ENCODE results near the gene OTOGL.

DNA sequence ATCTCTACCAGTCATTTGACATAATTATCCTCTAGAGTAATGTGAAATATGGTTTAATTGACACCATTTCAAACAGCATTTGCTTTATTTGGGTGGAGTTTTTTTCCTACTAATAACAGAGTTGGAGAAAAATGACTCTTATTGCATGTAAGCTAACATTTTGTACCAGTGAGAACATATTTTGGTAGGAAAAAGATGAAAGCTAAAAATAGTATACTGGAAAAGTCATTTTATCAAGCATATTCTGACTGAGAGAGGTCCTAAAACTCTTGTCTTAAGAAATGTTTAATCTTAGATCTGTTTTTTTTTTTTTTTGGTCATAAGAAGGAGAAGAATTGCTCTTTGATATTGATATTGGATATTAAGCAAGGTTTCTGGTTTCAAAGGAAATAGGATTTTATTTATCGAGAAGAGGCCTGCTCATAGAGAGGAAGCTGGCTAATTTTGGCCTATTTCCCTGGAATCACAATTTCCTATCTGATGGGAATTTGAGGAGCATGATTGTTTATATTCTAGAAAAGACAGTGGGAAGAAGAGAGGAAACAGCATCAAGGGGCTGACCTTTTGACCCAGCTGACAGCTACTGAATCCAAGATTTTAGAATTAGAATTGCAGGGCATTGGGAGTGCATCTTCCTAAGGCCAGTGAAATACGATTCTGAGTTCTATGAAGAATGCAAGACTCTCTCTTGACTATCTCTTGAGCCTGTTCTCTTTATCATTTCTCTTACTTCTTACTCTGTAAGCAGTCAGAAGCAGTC is 19.4 kb downstream of the OTOGL start:
- TF ChIP-seq EP300 (IDR thresholded peaks at IDR 0.05; ENCODE audit: borderline replicate concordance) (no peak), TAF1 (IDR thresholded peaks at IDR 0.05; ENCODE audit: low read depth) (no peak), FOXM1 (IDR thresholded peaks at IDR 0.05; ENCODE audit: borderline replicate concordance, low read depth) (no peak), RAD21 (IDR thresholded peaks at IDR 0.05; ENCODE audit: low read depth) (no peak), CEBPB (IDR thresholded peaks at IDR 0.05) (no peak)
